GM23338 (cell line): Measurements from ENCODE around the gene GASK1B. TPM values are rescaled to one million over a fixed set of nuclear protein-coding genes. Genes with fewer than 3 reads are reported as not detected.
A peak's percentile ranks its signal among the peaks of the same experiment; 100 is the strongest.

Experiments
- ATAC-seq: fragments of 200-7000 bp; cut with Tn5 transposase; 3 replicates; pipeline ENCODE4 v1.9.1; 2020
- DNase-seq: peaks from one replicate; pipeline ENCODE4 v3.0.0-alpha.2; 2015; ENCODE audit warnings: low spot score
- H2AFZ ChIP-seq: fragments of 200-600 bp; sonication (generic); 2 replicates; pipeline ENCODE4 v1.8.0; 2016; ENCODE audit warnings: antibody characterized with exemption, mild to moderate bottlenecking, moderate library complexity
- H3F3A ChIP-seq: fragments of 200-600 bp; sonication (generic); replicated peaks from 2 replicates; pipeline ENCODE4 v1.8.0; 2017; ENCODE audit warnings: antibody characterized with exemption, mixed run types, low read depth
- H3K27ac ChIP-seq: fragments of 200-600 bp; sonication (generic); 2 replicates; pipeline ENCODE4 v1.6.1; 2016; ENCODE audit warnings: low read depth
- H3K27me3 ChIP-seq: fragments of 200-600 bp; sonication (generic); 2 replicates; pipeline ENCODE4 v1.8.0; 2016; ENCODE audit warnings: mild to moderate bottlenecking, mixed run types, moderate library complexity; ENCODE audit not compliant: insufficient read depth
- H3K36me3 ChIP-seq: fragments of 200-600 bp; sonication (generic); 2 replicates; pipeline ENCODE4 v1.8.0; 2016; ENCODE audit warnings: mild to moderate bottlenecking; ENCODE audit not compliant: insufficient read depth
- H3K4me1 ChIP-seq: fragments of 200-600 bp; sonication (generic); 2 replicates; pipeline ENCODE4 v1.8.0; 2016; ENCODE audit warnings: mild to moderate bottlenecking, moderate library complexity; ENCODE audit not compliant: insufficient read depth
- H3K4me2 ChIP-seq: fragments of 200-600 bp; sonication (generic); 2 replicates; pipeline ENCODE4 v1.7.1; 2017; ENCODE audit warnings: mixed run types
- H3K4me3 ChIP-seq: fragments of 200-600 bp; sonication (generic); 2 replicates; pipeline ENCODE4 v1.6.1; 2016; ENCODE audit warnings: mixed run types
- H3K79me2 ChIP-seq: fragments of 200-600 bp; sonication (generic); replicated peaks from 2 replicates; pipeline ENCODE4 v1.8.0; 2017; ENCODE audit warnings: mild to moderate bottlenecking; ENCODE audit not compliant: insufficient read depth
- H3K9me2 ChIP-seq: fragments of 200-600 bp; sonication (generic); 2 replicates; pipeline ENCODE4 v1.8.0; 2017; ENCODE audit not compliant: insufficient read depth
- H4K20me1 ChIP-seq: fragments of 200-600 bp; sonication (generic); replicated peaks from 2 replicates; pipeline ENCODE4 v1.8.0; 2017; ENCODE audit warnings: mild to moderate bottlenecking; ENCODE audit not compliant: insufficient read depth
- H3K27ac Mint-ChIP-seq: 2 replicates; pipeline ENCODE4 v1.8.0; 2020; ENCODE audit warnings: inconsistent platforms, mild to moderate bottlenecking, moderate library complexity, mixed read lengths
- H3K27me3 Mint-ChIP-seq: 3 replicates; pipeline ENCODE4 v1.8.0; 2022; ENCODE audit warnings: low read depth, mild to moderate bottlenecking, moderate library complexity, mixed read lengths, inconsistent platforms; ENCODE audit not compliant: insufficient read depth, poor library complexity
- H3K36me3 Mint-ChIP-seq: 3 replicates; pipeline ENCODE4 v1.8.0; 2021; ENCODE audit warnings: low read depth, mild to moderate bottlenecking, inconsistent platforms, moderate library complexity, mixed read lengths
- H3K4me1 Mint-ChIP-seq: 3 replicates; pipeline ENCODE4 v1.8.0; 2020; ENCODE audit warnings: mild to moderate bottlenecking, inconsistent platforms, mixed read lengths
- H3K4me3 Mint-ChIP-seq: 3 replicates; pipeline ENCODE4 v1.8.0; 2021; ENCODE audit warnings: moderate library complexity, mild to moderate bottlenecking, inconsistent platforms, mixed read lengths
- H3K9me3 Mint-ChIP-seq: 3 replicates; pipeline ENCODE4 v1.8.0; 2020; ENCODE audit warnings: moderate library complexity, mild to moderate bottlenecking, inconsistent platforms, mixed read lengths
- CREB1 ChIP-seq: fragments of 250-450 bp; sonication (Bioruptor Pico); IDR thresholded peaks from 2 replicates; pipeline ENCODE4 v1.5.0; 2020; ENCODE audit warnings: low read depth, mild to moderate bottlenecking, moderate library complexity
- EZH2 ChIP-seq: fragments of 200-600 bp; sonication (generic); IDR thresholded peaks from one replicate; pipeline ENCODE4 v1.8.0; 2017; ENCODE audit warnings: antibody characterized with exemption, mild to moderate bottlenecking, low read depth; ENCODE audit not compliant: unreplicated experiment
- EZH2phosphoT487 ChIP-seq: fragments of 200-600 bp; sonication (generic); IDR thresholded peaks from one replicate; pipeline ENCODE4 v1.8.1; 2018; ENCODE audit warnings: antibody characterized with exemption; ENCODE audit not compliant: unreplicated experiment
- JUNB ChIP-seq: IDR thresholded peaks from one replicate; pipeline ENCODE4 v1.6.1; 2016; ENCODE audit warnings: antibody characterized with exemption; ENCODE audit not compliant: unreplicated experiment
- NANOG ChIP-seq: IDR thresholded peaks from 2 replicates; pipeline ENCODE4 v1.6.1; 2016; ENCODE audit warnings: antibody characterized with exemption, borderline replicate concordance
- POLR2AphosphoS5 ChIP-seq: IDR thresholded peaks from 2 replicates; pipeline ENCODE4 v1.6.1; 2016; ENCODE audit warnings: antibody characterized with exemption, low read depth
- STAT1 ChIP-seq: IDR thresholded peaks from one replicate; pipeline ENCODE4 v1.6.1; 2016; ENCODE audit warnings: antibody characterized with exemption; ENCODE audit not compliant: unreplicated experiment
- ZNF114 ChIP-seq: fragments of 250-450 bp; sonication (Bioruptor Pico); IDR thresholded peaks from 2 replicates; pipeline ENCODE4 v1.5.0; 2020; ENCODE audit warnings: mild to moderate bottlenecking, moderate library complexity
- ZNF462 ChIP-seq: fragments of 250-450 bp; sonication (Bioruptor Pico); IDR thresholded peaks from 2 replicates; pipeline ENCODE4 v1.5.0; 2020; ENCODE audit warnings: mild to moderate bottlenecking, moderate library complexity
- long read RNA-seq: library from polyadenylated mRNA; unstranded; transcript quantifications from one replicate; pipeline ENCODE4 v2.0.0, GENCODE V29; 2020; ENCODE audit not compliant: unreplicated experiment
- polyA plus RNA-seq: library from polyadenylated mRNA; unstranded; fragments of >200 nt; fragmentation: Nextera tagmentation; extraction: Ambion mirVana; gene quantifications from 2 replicates; pipeline ENCODE4 v1.2.1, GENCODE V29; 2016
- total RNA-seq: library from RNA; depleted of rRNA; stranded (reverse); fragments of >200 nt; shearing (Covaris generic); gene quantifications from 2 replicates; pipeline ENCODE4 v1.2.3, GENCODE V29; 2014; rRNA removed
- TF ChIP-seq, protein P1 (sequence below), 2 experiments: fragments of 200-600 bp in 1 of 2; sonication (generic) in 1 of 2; conservative IDR thresholded peaks; 2 replicates each; pipeline versions ENCODE4 v1.5.1 to v1.6.1; 2016 to 2017; ENCODE audit warnings: antibody characterized with exemption in 2 of 2, low read depth in 2 of 2, mild to moderate bottlenecking in 2 of 2, moderate library complexity in 1 of 2
- TF ChIP-seq, protein P2 (sequence below): IDR thresholded peaks from 2 replicates; pipeline ENCODE4 v1.6.1; 2016; ENCODE audit warnings: antibody characterized with exemption

The GASK1B gene
- total RNA-seq = not detected in 2 replicates
- not detected in 2 replicates for polyA plus RNA-seq
- long read RNA-seq = 0 reads

DNA sequence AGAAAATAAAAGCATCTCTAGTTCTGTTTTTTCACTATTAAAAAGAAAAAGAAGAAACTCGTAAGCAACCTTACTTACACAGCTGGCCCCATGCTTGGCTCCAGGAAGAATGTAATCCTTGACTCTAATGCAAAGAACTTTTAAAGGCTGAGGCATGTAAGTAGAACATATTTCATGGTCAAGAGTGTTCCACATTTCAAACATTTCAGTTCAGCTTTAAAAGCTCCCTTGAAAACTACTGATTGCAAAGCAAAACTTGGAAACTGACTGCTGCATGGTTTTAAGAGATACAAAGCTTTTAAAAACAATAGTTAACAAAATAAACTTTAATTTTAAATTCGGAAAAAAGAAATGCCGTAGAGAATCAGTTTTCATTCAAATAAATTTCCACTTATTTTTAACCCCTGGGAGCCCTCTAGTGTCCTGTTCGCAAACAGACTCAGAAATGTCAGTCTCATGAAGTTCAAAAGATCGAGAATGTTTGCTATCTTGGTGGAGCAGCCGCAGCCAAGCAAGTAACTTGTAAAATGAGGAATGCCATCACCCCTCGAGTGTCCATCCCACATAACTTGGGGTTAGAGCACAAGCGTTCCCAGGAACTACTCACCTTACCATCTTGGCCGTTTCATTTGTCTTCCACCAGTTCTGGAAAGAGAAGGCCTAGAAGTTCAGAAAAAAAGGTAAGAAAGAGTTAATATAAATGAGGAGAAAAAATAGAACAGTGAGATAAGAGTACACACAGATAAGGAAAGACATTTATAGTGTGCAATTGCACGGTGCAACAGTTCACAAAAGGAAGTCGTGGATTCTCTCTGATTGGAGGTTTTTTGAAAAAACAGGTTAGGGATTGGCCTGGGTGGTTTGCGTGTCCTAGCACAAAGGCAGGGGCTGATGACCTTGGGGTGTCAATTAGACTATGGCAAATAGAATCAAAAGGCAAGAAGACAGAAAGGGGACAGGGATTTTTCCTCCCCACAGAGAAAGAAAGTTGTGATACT, at the start of gene GASK1B:
TSS of gene GASK1B (minus strand) at position 765 of the 998 bp plus-strand sequence. CDS start 1,650 bp downstream, outside the sequence.
- TF ChIP-seq, protein P1, sequence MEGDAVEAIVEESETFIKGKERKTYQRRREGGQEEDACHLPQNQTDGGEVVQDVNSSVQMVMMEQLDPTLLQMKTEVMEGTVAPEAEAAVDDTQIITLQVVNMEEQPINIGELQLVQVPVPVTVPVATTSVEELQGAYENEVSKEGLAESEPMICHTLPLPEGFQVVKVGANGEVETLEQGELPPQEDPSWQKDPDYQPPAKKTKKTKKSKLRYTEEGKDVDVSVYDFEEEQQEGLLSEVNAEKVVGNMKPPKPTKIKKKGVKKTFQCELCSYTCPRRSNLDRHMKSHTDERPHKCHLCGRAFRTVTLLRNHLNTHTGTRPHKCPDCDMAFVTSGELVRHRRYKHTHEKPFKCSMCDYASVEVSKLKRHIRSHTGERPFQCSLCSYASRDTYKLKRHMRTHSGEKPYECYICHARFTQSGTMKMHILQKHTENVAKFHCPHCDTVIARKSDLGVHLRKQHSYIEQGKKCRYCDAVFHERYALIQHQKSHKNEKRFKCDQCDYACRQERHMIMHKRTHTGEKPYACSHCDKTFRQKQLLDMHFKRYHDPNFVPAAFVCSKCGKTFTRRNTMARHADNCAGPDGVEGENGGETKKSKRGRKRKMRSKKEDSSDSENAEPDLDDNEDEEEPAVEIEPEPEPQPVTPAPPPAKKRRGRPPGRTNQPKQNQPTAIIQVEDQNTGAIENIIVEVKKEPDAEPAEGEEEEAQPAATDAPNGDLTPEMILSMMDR (conservative IDR thresholded peaks at IDR 0.05; ENCODE audit: low read depth in 2 of 2) = peak; percentile 69 to 74
- no peak for TF ChIP-seq JUNB
- Histone ChIP-seq H3K27me3 (no peaks in the 10 kb centered on the region), H3K9me2 (no peaks in the 10 kb centered on the region), H3K79me2 (no peaks in the 10 kb centered on the region), H3K27ac (no peak within 1 kb of the TSS), H3K4me3 (no peak within 1 kb of the TSS), H2AFZ (no peak within 1 kb of the TSS), H4K20me1 (no peaks in the 10 kb centered on the region), H3K4me2 (no peak within 1 kb of the TSS), H3F3A (no peaks in the 10 kb centered on the region), H3K36me3 (no peaks in the 10 kb centered on the region), H3K4me1 (no peaks in the 10 kb centered on the region)
- Mint-ChIP-seq H3K27me3 (peaks cover 1% of the 10 kb centered on the region), H3K27ac (peak within 1 kb of the TSS; percentile 81; the same call in 1 of the 2 replicates), H3K4me1 (peaks cover 10% of the 10 kb centered on the region), H3K4me3 (no peak within 1 kb of the TSS), H3K36me3 (no peaks in the 10 kb centered on the region), H3K9me3 (no peaks in the 10 kb centered on the region)
- DNase-seq (peak; percentile 86), ATAC-seq (peak; percentile 69)

- H3K27me3 Mint-ChIP-seq = no peaks in the 10 kb centered on the region
- Histone ChIP-seq H3K27ac (no peak overlapping the region), H3K79me2 (no peaks in the 10 kb centered on the region), H2AFZ (no peak overlapping the region), H3K4me3 (no peak overlapping the region), H3F3A (no peaks in the 10 kb centered on the region), H3K27me3 (no peaks in the 10 kb centered on the region), H3K4me2 (no peak overlapping the region), H3K4me1 (peaks cover 10% of the 10 kb centered on the region; the same call in 1 of the 2 replicates), H3K9me2 (peaks cover 3% of the 10 kb centered on the region; the same call in 1 of the 2 replicates), H3K36me3 (no peaks in the 10 kb centered on the region), H4K20me1 (no peaks in the 10 kb centered on the region)
- H3K4me3 Mint-ChIP-seq = no peak overlapping the region
- DNase-seq (no peak), ATAC-seq (no peak)
- no peak overlapping the region for H3K27ac Mint-ChIP-seq
- H3K36me3 Mint-ChIP-seq = no peaks in the 10 kb centered on the region
- no peaks in the 10 kb centered on the region for H3K9me3 Mint-ChIP-seq
- peaks cover 6% of the 10 kb centered on the region for H3K4me1 Mint-ChIP-seq
- TF ChIP-seq ZNF114 (CRISPR knock-in tag) (no peak), EZH2phosphoT487 (no peak), JUNB (no peak), POLR2AphosphoS5 (no peak), STAT1 (no peak), NANOG (no peak), EZH2 (no peak), ZNF462 (CRISPR knock-in tag) (no peak), CREB1 (CRISPR knock-in tag) (no peak)
- TF ChIP-seq, protein P2, sequence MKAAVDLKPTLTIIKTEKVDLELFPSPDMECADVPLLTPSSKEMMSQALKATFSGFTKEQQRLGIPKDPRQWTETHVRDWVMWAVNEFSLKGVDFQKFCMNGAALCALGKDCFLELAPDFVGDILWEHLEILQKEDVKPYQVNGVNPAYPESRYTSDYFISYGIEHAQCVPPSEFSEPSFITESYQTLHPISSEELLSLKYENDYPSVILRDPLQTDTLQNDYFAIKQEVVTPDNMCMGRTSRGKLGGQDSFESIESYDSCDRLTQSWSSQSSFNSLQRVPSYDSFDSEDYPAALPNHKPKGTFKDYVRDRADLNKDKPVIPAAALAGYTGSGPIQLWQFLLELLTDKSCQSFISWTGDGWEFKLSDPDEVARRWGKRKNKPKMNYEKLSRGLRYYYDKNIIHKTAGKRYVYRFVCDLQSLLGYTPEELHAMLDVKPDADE = no peak
These were observed 46.8 kb upstream of the GASK1B start for GRCh38 chr4:158219623-158220022.
